ENCODE results near the gene RAB36. TPM values are rescaled to one million over a fixed set of nuclear protein-coding genes. Genes with fewer than 3 reads are reported as not detected.

RAB36 gene, protein sequence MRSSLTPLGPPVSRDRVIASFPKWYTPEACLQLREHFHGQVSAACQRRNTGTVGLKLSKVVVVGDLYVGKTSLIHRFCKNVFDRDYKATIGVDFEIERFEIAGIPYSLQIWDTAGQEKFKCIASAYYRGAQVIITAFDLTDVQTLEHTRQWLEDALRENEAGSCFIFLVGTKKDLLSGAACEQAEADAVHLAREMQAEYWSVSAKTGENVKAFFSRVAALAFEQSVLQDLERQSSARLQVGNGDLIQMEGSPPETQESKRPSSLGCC
- 0.32 and 0.88 TPM in 2 replicates for total RNA-seq

GRCh38 chr22:23144932-23145877 lies at the start of gene RAB36:
Gene RAB36, plus strand, starts transcription at chr22:23145477. Its CDS starts 1,140 bp downstream, at chr22:23146617.

DNA sequence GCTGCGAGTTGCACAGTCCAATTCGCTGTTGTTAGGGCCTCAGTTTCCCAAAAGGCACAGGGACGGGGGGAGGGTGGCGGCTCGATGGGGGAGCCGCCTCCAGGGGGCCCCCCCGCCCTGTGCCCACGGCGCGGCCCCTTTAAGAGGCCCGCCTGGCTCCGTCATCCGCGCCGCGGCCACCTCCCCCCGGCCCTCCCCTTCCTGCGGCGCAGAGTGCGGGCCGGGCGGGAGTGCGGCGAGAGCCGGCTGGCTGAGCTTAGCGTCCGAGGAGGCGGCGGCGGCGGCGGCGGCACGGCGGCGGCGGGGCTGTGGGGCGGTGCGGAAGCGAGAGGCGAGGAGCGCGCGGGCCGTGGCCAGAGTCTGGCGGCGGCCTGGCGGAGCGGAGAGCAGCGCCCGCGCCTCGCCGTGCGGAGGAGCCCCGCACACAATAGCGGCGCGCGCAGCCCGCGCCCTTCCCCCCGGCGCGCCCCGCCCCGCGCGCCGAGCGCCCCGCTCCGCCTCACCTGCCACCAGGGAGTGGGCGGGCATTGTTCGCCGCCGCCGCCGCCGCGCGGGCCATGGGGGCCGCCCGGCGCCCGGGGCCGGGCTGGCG lies 35.1 kb downstream of the RAB36 start, which contains the start of gene BCR:
BCR (plus strand) TSS at position 209 of the 592 bp plus-strand sequence. CDS start 452 bp downstream, outside the sequence.

Other genes with a start within 250 kb of the RAB36 start
- gene GNAZ, start 75.0 kb upstream of the RAB36 start, total RNA-seq: 0.32 and 0.57 TPM in 2 replicates
- not detected in 2 replicates for gene RSPH14, start 3.5 kb upstream of the RAB36 start, total RNA-seq
- 129 and 225 TPM in 2 replicates for gene BCR, start 35.0 kb downstream of the RAB36 start, total RNA-seq